ENCODE data around the gene GPR150.

Gene GPR150

DNA sequence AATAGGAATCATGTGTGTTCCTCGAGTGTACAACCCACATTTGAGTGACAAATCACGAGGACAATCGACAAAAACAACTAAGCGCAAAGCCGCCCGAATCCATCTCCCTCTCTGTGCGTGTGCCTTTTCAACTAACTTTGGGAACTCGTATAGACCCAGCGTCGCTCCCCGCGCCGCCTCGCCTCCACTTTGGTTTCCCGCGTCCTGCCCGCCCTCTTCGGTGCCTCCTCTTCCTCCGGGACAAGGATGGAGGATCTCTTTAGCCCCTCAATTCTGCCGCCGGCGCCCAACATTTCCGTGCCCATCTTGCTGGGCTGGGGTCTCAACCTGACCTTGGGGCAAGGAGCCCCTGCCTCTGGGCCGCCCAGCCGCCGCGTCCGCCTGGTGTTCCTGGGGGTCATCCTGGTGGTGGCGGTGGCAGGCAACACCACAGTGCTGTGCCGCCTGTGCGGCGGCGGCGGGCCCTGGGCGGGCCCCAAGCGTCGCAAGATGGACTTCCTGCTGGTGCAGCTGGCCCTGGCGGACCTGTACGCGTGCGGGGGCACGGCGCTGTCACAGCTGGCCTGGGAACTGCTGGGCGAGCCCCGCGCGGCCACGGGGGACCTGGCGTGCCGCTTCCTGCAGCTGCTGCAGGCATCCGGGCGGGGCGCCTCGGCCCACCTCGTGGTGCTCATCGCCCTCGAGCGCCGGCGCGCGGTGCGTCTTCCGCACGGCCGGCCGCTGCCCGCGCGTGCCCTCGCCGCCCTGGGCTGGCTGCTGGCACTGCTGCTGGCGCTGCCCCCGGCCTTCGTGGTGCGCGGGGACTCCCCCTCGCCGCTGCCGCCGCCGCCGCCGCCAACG is at the start of gene GPR150:
Gene GPR150 (plus strand): TSS at position 58 of the 840 bp plus-strand sequence. CDS start 189 bp downstream, at position 247.
- DNase-seq (ENCODE audit: low spot score): peak; percentile 52

DNA sequence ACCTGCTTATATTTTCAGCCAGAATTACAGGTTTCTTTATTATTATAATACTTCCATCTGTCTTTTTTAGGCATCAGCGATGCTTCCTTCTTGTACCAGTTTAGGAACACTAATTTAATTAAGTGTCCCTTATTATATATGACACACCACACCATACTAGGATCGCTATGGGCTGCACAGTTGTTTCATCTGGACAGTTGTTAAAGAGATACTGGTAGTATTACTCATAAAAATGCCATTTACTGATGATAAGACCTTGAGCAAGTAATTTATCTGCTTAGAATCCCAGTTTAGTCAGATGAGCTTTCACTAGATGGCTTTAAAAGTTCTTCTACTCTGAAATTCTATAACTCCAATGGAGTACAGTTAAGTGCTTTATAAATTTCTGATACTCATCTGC is 47.9 kb upstream of the GPR150 start:
- no peak for DNase-seq (ENCODE audit: low spot score)

DNA sequence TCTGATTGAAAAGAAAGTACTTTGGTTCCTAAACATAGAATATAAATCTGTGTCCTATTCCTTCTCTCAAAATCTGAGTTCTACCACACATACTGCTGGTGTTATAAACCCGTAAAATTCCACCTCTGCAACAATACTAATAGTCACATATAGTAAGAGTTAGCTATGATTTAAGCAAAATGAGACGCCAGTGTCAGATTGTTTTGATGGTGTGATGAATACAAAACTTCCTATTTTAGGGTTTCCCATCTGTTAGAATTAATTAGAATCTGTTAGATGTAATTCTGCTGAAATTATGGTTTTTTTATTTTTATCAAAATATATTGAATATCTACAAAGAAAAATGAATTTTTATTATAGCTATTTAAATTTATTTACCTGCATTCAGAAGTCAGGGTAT is 38.3 kb upstream of the GPR150 start:
- DNase-seq (ENCODE audit: low spot score): no peak

DNA sequence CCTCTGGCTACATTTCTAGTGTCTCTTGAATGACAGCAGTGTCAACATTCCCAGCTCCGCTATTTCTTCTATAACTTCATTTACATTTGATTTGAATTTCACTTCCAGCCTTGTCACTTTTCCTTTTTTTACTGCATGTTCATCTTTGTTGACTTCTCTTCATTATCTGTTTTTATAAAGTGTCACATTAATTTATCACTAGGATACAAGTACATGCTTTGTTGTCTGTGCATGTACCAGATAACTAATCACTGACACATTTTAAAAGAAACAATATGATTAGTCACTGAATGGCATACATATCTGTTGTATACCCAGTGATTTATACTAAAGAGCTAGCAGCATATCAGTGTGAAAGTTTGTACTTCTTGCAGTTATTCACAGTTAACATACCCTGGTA is 35.9 kb upstream of the GPR150 start:
- DNase-seq (ENCODE audit: low spot score): no peak

DNA sequence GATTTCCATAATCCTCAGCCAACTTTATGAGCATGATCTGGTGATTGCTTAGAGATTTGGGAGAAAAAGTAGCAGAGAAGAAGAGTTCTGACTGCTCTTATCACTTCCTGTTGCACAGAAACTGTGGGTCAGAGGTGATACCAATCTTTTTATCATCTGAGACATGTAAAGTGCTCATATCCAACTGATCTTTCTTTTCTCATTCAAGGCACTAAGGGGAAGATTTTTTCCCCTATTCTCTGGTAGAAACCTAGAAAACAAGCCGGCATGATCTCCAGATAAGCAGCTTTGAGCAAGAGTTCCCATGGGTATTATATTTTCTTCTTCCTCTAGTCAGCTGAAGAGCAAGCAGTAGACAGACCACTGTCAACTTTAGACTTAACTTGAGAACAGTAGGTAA is 29.0 kb upstream of the GPR150 start:
- DNase-seq (ENCODE audit: low spot score): no peak

DNA sequence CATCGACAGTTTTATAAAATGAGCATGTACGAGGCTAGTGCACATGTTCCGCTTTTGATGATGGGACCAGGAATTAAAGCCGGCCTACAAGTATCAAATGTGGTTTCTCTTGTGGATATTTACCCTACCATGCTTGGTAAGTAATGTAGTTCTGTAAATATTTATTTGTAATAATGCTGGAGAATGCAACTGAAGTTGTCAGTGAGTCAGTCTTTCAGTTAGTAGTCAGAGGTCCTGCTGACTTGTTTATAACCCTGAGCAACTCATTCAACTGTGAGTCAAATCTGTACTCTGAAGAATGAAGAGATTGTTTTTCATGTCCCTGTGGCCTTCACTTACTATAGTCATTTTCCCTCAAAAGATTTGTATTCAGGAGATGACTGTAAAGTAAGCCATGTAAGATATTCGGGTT is 28.4 kb upstream of the GPR150 start:
- DNase-seq (ENCODE audit: low spot score): no peak

DNA sequence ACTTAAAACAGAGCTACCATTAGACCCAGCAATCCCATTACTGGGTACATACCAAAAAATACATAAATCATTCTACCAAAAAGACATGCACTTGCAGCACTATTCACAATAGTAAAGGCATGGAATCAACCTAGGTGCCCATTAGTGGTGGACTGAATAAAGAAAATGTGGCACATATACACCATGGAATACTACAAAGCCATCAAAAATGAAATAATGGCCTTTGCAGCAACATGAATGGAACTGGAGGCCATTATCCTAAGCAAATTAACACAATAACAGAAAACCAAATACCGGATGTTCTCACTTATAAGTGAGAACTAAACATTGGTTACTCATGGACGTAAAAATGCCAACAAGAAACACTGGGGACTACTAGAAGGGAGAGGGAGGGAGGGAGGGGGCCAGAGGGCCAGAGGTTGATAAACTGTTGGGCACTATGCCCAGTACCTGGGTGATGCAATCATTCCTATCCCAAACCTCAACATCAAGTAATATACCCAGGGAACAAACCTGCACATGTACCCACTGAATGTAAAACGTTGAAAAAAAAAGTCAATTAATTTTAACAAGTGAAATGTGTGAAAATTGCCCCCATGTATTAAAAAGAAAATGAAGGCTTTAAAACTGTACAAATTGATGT is 24.5 kb upstream of the GPR150 start:
- DNase-seq (ENCODE audit: low spot score): no peak

DNA sequence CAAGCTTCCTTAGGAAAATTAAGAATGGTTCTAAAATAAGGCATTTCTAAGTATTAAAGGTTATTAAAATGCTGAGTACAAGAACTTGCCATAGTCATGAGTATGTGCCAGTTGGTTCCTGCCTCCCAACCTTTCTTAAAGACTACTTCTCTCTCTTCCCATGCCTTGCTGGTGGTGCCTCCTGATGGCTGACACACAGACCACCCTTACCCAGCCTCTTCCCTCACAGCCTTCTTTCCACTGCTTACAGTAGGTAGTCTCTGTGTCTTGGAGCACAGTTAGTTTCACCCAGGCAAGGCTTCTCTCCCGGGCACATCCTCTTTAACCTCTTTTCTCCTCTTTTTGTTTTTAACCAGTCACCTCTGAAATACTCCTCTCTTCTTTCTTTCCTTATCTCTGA is 20.6 kb upstream of the GPR150 start:
- DNase-seq (ENCODE audit: low spot score): no peak

DNA sequence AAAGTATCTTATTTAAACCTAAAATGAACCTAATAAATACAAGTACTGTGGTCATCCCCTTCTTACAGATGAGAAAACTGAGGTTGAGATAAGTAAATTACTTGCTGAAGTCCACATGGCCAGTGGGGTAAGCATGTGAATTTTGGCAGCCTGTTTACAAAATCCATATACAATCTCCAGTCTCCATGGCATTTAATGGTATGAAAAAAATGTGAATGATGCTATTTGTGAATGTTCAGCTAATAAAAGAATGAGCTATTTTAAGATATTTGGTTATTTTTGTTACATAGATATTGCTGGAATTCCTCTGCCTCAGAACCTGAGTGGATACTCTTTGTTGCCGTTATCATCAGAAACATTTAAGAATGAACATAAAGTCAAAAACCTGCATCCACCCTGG is 19.3 kb upstream of the GPR150 start:
- DNase-seq (ENCODE audit: low spot score): no peak

DNA sequence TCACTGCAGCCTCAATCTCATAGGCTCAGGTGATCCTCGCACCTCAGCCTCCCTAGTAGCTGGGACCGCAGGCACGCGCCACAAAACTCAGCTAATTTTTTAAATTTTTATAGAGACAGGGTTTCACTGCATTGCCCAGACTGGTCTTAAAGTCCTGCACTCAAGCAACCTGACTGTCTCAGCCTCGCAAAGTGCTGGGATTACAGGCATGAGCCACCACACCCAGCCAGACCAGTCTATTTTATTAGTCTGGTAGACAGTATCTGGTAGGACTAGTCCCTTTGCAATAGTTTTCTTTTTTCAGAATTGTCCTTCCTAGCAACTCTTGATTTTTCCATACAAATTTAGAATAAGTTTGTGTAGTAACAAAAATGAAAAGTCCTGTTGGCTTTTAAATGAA is 14.1 kb upstream of the GPR150 start:
- no peak for DNase-seq (ENCODE audit: low spot score)

DNA sequence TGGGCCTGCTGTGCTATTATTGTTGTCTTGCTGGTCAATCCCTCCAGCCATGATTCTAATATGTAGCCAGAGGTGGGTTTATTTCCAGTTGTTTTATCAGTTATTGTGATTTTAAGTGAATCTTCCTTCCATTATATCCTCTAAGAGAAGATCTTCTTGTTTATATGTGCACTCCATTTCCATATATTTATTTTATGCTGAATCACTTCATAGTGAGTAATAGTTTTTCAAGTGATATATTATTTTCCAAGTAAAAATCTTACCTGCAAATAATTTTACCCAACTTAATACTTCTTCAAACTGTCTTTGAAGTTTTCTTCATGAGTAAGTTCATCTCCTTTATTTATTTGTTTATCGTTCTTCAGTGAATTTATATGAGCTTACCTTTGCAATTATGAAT is 13.5 kb upstream of the GPR150 start:
- no peak for DNase-seq (ENCODE audit: low spot score)

DNA sequence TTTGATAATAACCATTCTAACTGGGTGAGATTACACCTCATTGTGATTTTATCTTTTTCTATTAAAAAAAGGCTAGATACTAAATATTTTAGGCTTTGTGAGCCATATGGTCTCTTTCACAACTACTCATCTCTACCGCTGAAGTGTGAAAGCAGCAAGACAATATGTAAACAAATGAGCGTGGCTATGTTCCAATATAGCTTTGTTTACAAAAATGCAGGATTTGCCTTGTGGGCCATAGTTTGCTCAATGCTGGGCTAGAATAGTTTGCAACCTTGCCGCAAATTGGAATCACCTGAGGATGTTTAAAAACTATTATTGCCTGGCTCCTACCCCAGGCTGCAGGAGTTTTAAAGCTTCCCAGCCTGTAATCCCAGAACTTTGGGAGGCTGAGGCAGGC is 10.2 kb upstream of the GPR150 start:
- no peak for DNase-seq (ENCODE audit: low spot score)

DNA sequence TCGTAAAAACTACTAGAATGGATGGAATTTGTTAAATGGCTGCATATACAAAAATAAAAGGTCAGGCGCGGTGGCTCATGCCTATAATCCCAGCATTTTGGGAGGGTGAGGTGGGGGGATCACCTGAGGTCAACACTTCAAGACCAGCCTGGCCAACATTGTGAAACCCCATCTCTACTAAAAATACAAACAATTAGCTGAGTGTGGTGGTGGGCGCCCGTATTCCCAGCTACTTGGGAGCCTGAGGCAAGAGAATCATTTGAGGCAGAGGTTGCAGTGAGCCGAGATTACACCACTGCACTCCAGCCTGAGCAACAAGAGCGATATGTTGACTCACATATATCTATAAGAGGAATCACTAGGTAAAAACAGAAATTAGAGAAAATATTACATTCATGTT is 9.3 kb upstream of the GPR150 start:
- no peak for DNase-seq (ENCODE audit: low spot score)

DNA sequence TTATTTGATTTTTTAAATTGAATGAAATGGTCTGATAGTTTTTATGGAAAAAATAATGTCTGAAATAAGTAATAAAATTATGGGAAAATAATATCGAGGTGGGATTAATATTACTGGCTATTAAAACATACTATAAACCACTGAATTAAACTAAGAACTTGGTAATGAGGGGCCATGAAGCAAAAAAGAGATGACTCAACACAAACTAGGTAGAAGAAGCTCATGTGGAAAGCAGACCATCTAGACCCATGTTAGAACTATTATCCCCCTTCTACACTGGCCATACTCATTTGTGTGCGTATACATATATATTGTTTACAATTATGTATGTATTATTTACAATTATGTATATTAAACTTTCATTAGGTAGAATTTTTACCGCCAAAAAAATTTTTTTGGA is 8.5 kb upstream of the GPR150 start:
- DNase-seq (ENCODE audit: low spot score): no peak

DNA sequence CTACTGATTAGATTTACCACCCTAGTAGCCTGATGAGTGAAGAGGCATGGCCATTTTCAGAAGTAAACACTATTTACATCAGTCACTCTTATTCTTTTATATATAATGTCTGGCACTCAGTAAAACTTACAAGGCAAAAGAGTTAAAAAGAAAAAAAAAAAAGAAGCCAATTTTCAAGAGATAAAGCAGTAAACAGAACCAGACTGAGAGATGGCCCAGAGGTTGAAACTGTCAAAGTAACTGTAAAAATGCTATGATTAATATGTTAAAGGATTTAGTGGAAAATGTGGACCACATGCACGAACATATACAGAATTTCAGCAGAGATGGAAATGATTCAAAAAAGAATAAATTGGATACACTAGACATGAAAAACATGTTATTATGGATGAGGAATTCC is 6.4 kb upstream of the GPR150 start:
- no peak for DNase-seq (ENCODE audit: low spot score)

DNA sequence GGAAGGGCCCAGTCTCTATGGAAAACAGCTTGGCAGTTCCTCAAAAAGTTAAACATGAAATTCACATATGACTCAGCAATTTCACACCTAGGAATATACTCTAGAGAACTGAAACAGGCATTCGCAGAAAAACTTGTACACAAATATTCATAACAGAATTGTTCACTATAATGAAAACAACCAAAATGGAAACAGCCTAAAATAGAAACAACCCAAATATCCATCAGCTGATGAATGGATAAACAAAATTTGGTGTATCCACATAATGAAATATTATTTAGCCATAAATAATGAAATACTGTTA is 4.8 kb upstream of the GPR150 start:
- DNase-seq (ENCODE audit: low spot score): no peak

DNA sequence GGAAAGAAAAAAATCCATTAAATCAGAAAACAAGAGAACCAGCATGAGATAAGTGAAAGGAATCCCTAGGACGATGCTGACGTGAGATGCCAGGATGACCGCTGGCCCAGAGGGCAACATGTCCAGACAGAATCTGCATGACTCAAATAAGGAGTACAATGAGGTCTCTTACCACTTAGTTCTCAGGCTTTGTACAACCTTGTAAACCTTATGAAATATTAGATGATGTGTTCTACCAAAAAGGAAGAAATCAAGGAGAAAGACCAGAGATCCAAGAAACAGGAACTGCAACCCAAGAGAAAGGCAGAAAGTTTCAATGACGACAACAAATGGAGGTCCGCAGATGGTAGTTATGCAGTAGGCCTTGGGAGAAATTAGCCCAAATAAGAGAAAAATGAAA is 2.8 kb upstream of the GPR150 start:
- DNase-seq (ENCODE audit: low spot score): no peak

DNA sequence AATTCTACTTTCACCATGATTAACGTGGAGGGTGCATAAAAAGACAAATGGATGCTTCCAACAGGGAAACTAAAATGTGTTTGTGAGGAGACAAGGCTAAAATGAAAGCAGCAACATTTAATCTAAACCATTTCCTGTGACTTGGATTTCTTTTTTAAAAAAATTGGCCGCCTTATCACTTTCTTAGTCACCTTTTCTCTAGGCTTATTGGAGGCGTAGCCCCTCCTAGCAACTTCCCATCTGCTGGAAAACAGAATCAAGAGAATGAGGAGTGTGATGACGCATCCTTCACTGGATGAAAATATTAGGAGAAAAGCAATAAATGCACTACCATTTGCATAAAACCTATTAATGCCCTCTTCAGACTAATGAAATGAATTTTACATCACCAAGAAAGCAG is 791 bp upstream of the GPR150 start:
- no peak for DNase-seq (ENCODE audit: low spot score)

DNA sequence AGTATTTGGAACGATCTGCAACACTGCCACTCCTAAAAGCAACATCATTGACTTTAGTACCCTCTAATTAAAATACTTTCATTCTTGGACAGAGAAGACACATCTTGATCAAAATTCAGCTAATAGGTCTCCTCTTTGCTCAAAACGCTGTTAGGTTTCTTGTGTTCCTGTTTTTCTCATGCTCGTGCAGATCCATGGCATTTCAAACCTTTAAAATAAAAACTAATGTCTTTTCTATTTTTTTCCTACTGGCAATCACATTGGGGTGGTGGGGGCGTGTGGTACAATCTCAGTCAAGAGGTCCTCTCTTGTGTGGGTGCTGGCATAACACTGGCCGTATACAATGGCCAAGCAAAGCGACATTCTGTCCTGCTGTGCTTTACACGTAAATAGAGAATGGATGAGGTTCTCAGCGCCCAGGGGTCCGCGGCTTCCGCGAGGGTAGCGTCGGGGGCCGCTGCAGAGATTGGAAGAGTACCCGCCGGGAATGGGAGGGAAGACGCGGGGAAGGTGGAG is 315 bp upstream of the GPR150 start:
- DNase-seq (ENCODE audit: low spot score): no peak

DNA sequence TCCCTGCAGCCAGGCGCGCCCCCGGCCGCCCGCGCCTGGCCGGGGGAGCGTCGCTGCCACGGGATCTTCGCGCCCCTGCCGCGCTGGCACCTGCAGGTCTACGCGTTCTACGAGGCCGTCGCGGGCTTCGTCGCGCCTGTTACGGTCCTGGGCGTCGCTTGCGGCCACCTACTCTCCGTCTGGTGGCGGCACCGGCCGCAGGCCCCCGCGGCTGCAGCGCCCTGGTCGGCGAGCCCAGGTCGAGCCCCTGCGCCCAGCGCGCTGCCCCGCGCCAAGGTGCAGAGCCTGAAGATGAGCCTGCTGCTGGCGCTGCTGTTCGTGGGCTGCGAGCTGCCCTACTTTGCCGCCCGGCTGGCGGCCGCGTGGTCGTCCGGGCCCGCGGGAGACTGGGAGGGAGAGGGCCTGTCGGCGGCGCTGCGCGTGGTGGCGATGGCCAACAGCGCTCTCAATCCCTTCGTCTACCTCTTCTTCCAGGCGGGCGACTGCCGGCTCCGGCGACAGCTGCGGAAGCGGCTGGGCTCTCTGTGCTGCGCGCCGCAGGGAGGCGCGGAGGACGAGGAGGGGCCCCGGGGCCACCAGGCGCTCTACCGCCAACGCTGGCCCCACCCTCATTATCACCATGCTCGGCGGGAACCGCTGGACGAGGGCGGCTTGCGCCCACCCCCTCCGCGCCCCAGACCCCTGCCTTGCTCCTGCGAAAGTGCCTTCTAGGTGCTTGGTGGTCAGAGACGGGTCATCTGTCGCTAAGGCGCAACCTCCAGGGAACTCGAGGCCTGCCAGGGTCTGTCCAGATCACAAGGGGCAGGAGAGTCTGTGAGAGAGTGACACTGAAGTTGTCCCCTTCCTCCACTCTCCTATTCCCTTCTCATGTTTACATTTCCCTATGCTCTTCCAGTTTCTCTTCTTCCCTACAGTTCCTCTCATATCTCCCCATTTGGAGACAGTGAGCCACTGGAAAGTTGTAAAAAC is 1.3 kb downstream of the GPR150 start:
- peak; percentile 23 for DNase-seq (ENCODE audit: low spot score)

DNA sequence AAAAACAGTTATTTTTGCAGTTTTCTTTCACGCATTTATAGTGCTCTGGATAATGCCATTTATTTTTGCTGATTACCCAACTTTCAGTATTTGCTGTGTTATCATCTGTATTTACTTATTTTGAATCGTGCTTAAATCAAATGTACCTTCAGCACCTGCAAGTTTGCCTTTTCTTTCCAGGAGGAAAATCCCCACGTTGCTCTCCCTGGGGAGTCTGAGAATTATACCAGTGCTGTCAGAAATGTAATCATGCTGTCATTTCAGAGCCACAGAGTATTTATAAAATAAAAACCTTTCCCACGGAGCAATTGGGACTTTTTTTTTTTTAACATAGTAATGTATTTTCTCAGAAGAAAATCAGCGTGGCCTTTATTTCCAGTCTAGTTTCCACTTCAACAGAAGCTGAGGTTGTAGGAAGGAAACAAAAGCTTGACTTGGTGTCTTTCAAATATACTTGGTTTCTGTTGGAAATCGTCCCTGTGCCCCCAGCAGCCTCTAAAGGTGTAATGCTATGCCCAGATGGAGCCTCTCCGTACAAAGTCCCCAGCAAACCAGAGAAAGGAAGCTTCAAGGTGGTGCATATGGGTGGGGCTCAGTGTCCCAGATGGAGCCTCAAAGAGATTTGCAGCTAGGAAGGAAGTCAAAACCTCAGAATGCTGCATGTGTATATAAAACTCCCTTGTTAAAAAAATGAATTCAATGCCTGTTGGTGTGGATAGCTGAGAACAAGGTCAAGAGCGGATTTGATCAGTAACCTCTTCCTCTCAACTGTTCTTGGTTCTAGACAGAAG is 2.1 kb downstream of the GPR150 start:
- peak; percentile 41 for DNase-seq (ENCODE audit: low spot score)

DNA sequence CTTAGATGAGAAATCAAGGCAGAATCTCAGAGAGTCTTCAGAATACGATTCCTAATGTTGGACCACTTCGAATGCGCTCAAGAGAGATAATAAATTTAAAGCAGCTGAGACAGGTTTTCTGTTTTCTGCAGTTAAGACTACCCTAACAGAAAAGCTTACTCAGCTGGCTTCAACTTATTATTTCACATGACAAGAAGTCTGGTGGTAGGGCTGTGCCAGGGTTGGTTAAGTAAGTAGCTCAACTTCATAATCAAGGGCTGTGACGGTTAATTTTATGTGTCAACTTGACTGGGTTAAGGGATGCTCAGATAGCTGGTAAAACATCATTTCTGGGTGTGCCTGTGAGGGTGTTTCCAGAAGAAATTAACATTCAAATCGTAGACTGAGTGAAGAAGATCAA is 3.8 kb downstream of the GPR150 start:
- DNase-seq (ENCODE audit: low spot score): no peak
